ENCODE results near the gene BTBD2.

BTBD2 gene

DNA sequence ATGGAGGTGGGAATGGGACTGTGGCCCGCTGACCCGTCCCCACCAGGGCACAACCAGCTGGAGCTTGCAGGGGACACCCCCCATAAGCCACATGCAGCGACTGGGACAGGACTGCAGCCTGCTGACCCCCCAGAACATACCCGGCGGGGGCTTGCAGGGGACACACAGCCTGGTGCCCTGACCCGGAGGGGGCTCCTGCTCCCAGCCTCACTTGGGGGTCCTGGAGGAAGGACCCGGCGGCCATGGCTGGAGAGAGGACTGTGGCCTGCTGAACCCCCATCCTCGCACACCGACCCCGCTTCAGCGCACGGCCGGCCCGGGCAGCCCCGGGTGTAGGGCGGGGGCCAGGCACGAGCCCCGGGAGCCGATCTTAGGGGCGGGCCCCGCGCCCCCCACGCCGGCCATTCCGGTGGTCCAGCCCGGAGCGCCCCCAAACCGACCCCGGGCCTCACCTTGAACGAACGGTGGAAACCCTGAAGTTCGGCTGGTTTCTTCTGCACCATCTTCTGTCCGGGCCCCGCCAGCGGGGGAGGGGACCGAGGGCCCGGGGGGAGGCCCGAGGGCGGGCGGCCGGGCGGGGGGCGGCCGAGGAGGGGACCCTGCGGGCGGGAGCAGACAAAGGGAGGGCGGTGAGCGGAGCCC is 35.0 kb upstream of the BTBD2 start:
- DNase-seq: no peak

DNA sequence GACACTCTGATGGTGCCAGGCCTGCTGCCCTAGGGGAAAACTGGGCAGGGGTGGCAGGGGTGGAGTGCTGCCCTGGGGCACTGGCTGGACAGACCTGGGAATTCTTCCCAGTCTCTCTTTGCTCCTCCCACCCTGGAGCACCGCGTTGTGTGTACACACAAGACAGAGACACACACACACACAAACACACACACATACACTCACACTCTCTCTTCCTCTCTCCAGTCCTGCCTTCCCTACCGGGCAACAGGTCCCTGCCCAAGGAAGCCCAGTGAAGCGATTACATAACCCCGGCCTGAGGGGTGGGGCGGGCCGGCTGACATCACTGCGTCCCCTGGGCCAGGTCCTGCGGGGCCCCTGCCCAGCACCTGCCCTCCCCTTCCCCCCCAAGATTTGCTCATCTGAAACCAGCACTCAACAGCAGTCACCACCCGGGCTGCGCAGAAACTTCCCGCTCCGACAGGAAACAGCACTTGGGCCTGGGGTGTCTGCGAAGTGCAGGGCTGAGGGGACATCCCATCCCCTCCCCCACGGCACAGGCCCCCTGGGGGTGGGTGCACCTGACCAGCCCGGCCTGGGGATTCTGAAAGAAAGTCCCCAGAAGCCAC is 34.3 kb upstream of the BTBD2 start:
- peak; percentile 75 for DNase-seq

DNA sequence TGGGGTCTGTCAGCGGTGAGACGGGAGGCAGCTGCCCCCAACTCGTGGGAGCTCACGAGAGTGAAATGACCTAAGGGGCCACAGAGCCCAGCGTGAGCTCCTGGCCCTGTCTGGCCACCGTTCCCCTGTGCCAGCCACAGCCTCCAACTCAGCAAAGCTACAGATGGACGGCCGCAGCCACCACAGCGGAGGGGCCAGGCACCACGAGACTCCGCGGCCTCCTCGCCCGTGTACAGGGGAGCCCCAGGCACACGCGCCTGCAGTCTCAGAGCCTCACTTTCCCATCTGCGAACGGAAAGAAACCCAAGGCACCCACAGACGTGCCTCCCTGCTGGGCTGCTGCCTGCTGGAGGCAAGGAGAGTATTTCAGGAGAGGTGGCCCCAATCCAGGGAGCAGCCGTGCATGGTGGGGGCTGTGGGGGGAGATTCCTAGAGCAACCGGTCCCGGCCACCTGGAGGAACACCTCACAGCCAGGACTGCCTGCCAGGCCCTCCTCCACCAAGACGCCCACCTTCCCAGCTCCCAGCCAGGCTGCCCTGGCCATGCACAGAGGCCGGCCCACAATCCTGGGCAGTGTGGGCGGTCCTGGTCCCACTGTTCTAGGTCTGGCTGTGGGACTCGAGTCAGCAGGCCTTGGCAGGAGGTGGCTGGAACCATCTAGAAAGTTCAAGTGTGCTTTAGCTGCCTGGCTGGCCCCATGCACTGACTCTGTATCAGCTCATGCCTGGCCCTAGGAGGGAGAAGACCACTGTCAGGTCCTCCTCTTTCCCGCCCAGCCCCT is 33.6 kb upstream of the BTBD2 start:
- no peak for DNase-seq

DNA sequence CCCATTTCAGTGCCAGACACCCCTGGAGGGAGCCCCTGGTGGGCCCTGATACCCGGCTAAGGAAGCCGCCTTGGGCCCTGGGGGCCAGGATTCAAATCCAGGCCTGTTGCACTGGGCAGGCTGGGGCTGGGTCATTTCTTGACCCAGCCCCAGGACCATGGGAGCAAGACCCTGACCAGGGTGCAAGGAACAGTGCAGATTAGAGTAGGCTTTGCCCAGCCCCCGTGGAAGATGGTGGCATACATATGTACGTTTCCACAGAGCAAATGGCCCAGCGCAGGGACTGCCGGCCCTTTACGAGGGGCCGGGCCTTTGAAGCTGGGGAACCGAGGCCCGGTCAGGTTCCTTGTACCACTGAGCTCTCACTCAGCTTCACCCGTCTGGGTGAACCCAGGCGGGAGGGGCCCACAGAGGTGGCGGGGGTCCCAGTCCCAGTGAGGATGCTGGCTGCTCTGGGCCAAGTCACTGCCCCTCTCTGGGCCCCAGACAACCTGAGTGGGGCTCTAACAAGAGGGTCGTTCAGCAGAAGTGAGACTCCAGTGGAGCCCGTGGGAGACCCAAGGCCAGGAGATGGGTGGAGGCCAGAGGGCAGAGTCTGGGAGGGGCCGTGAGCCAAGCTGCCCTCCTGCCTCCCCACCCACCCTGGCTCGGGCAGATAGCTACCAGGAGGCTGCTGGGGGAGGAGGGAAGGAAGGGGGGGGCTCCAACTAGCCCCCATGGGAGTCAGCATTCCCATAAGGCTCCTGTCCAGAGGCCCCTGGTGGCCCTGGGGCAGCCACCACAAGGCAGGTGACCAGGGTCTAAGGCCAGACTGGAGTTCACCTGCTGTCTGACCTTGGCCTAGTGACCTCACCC is 32.8 kb upstream of the BTBD2 start:
- no peak for DNase-seq

DNA sequence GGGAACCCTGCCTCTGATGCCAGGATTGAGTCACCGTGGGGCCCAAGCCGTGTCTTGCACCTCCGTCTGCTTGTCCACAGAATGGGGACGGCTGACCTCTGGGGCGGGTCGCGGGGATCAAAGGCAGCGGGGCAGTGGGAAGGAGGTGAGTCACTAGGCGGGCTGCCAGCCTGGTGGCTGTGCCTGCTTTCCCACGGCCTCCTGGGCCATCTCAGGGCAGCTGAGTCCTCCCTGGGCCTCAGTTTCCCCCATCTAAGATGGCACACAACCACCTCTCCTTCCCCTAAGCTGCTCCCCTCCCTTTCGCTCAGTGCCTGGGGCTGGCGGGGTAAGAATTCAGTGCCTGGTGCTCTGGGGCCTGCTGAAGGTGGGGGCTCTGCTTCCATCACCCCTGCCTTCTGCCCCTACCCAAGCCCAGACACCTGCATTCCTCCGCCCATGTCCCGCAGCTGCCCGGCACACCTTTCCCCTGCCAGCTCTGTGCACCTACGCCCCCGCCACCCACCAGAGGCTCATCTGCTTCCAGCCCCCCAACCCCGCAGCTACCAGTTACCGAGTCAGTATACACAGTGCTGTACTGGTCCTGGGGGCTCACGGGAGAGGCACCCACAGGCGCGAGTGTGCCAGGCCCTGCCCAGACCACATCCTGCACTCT is 32.1 kb upstream of the BTBD2 start:
- peak; percentile 49 for DNase-seq

DNA sequence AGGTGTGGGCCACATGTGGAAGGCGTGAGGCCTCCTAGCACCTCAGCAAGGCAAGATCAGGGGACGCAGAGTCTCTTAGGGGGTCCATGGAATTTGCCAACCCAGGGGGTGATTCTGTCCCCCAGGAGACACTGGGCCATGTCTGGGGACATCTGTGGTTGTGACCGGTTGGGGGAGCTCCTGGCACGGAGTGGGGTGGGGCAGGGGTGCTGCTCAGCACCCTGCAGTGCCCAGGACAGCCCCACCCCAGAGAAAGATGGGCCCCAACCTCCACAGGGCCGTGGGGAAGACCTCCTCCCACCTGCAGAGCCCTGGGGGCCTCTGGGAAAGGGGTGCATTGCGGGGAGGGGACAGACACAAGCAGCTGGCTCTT is 31.5 kb upstream of the BTBD2 start:
- DNase-seq: no peak

DNA sequence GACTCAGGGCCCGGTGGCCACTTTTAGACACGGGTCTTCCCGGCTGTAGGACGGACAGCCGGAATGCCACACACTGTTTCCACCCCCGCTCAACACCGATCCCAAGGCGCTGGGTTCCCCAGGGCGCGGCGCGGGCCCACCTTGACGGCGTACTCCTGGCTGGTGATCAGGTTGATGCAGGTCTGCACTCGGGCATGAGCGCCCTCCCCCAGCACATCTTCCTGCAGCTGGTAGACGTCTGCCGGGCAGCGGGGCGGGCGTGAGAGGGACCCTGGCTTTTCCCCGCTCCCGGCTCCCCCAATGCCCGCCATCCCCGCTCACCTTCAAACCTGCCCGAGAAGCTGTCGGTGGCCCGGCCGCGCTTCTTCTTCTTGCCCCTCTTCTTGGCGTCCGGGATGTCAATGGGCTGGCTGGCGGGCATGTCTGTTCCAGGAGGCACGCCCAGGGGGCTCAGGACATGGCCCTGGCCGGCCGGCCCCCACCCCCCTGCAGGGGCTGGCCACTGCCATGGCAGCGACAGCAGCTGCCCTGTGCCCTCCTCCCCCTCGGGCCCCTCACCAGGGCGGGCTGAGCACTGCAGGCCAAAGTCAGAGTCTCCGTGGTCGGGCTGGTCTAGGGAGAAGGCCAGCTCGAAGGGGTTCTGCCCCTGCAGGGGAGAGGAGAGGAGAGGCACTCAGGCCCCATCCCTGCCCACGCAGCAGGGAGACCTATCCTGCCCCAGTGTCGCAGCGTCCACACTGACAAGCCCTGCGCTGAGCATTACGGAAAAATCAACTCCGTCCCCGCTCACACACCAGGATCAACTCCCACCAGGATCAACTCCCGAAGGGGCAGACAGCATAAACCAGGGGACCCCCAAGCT is 30.8 kb upstream of the BTBD2 start:
- no peak for DNase-seq

DNA sequence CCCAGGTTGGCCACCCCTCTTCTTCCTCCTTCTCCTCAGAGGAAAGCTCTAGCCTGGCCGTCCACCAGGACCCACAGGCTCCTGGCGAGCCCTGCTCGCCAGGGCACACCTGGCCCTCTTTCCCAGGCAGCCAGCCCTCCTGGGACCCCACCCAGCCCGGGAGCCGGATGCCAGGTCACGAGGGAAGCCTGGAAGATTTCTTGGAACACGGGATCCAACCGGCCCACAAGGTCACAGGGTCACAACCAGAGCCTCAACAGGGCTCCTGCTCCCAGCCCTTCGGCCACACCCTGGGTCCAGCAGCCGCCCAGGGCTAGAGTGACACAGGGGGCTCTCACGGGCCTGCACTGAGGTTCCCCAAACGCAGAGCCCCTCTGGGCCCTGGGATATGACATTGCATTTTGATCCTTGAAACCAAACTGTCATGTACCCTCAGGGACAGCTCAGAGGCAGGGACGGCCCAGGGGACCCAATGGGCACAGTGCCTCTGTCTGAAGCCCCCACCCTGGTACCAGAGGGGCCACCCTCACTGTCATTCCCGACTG is 30.1 kb upstream of the BTBD2 start:
- no peak for DNase-seq

DNA sequence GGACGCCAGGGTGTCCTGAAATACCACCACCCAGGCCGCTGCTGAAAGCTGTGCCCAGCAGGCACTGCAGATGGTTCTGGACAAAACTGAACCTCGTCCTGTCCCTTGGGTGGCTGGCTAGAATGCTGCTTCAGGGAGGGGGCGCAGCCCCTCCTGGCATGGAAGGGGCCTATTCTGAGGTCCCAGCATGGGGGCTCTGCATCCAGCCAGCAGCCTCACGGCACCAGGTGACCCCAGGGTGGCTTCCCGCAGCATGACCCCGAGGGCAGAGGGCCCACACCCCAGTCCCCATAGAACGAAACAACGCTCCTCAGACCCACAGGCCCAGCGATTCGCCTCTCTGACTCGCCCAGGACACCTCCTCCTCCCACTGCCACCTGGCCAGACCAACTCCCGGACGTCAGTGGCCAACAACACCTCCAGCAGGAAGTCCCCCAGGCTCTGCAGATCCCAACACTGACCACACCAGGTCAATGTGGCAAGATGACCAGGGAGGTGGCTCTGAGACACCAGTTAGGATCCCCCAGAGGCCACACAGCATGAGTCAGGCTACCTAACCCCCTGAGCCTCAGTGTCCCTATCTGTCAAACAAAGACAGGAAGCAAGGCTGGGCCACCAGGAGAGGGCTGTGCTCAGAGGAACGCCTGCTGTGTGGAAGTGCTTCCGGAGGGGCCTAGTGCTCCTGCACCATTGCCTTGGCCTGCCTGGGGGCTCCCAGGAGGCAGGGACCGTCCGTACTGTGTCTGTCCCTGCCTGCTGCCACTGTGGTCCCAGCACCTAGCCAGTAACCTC is 29.4 kb upstream of the BTBD2 start:
- DNase-seq: no peak

DNA sequence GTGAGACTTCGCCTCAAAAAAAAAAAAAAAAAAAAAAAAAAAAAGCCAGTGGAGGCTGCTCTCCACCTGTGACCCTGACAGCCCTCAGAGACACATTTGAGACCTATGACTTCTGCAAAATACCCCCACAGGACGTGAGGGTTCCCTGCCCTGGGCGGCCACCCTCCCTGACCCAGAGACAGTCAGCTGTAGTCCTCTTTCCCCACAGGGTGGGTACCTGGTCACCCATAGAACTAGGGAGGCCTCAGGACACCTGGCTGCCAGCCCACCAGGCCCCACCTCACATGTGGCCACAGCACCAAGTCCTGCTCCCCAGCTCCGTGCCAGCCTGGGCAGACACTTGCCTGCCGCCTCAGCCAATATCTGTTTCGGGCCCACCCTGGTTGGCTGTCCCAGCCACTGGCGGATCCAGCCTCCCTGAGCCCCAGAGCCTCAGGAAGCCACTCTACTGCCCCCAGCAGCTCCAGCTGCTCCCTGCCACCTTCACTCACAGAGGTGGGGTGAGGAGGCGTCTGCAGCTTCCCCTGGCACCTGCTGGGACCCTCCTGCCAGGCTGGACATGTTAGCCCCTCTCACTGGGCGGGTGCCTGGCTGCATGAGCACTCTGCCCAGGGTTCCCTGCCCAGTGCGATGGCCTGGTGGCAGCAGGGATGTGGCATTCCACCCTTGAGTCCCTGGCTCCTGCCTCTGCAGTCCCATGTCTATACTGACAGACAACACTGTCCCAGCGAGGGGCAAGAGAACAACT is 28.6 kb upstream of the BTBD2 start:
- DNase-seq: no peak

DNA sequence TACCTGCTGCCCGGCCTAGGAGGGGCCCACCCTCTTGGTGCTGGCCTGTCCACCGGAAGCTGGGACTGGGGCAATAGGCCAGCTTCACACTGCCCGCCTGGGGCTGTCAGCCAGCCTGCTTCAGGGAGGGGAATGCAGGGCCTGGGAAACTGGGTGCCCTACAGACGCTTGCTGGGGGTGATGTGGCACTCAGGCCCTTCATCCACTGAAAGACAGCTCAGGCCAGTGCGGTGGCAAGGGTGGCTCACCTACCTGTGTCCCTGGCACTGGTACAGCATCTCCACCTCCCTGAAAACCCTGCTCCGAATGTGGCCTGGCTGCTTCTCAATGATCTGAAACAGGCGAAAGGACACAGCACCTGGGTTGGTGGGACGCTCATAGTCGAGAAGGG is 27.7 kb upstream of the BTBD2 start:
- DNase-seq: no peak

DNA sequence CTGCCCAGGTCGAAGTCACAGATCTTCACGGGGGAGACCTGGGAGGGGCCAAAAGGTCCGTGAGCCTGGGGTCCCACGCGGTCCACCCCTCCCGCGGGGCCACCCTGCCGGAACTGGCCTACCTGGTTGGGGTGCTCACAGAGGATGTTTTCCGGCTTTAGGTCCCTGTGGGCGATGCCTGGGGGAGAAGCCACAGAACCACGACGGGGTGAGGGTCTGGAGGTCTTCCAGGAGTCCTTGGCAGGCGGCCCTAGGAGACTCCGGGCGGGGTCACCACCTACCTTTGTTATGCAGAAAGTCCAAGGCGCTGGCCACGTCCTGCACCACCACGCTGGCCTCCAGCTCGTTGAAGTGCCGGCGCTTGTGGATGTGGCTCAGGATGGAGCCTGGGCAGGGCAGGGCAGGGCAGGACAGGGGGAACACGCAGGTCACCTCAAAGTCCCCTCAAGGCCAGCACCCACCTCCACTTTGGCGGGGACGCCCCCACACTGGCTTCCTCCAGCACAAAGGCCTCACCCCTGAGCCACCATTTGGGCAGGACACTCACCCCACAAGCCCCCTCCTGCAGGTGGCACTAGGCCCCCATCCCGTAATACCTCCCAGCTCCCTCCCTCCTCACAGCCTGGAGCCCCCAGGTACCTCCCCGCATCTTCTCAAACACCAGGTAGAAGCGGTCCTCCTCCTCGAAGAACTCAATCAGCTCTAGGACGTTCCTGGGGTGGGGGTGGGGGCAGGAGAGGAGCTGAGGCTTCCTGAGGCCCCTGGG is 27.2 kb upstream of the BTBD2 start:
- DNase-seq: no peak

DNA sequence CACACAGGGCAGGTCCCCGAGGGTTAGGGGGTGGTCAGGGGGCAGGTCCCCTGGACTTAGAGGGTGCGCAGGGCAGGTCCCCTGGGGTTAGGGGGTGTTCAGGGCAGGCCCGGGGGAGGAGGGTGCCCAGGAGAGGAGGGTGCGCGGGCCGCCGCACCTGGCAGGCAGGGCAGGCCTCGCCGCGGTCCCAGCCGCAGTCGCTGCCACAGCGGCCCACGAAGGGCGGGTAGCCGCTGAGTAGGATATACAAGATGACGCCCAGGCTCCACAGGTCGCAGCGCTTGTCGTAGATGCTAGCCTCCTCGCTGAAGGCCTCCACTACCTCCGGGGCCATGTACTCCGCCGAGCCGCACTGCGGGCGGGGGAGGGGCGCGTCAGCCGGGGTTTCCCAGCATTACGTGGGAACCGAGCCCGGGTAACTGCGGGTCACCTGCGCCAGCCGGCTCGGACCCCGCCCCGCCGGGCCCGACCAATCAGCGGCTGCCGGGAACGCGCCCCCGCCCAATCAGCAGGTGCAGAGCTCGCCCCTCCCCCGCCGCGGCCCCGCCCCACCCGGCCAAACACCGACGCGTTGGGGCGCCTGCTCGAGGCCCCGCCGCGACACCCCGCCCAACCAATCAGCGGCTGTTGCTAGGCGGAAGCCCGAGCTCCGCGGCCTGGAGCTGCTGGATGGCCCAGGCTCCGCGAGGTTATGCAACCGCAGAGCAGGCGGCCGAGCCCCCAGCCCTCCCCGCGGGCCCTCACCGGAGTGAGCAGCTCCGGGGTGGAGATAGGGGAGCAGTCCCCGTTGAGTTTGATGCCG is 26.4 kb upstream of the BTBD2 start:
- DNase-seq: peak; percentile 100

DNA sequence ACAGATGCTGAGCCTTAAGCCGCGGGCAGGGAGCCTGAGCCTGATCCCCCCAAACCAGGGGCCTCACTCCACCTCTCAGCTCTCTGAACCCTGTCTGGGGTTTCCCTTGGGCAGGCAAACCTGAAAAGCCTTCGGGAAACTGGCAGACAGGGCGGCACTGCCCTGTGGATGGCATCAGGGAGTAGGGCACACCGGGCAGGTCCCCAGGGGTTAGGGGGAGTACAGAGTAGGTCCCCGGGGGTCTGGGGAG is 25.8 kb upstream of the BTBD2 start:
- no peak for DNase-seq

DNA sequence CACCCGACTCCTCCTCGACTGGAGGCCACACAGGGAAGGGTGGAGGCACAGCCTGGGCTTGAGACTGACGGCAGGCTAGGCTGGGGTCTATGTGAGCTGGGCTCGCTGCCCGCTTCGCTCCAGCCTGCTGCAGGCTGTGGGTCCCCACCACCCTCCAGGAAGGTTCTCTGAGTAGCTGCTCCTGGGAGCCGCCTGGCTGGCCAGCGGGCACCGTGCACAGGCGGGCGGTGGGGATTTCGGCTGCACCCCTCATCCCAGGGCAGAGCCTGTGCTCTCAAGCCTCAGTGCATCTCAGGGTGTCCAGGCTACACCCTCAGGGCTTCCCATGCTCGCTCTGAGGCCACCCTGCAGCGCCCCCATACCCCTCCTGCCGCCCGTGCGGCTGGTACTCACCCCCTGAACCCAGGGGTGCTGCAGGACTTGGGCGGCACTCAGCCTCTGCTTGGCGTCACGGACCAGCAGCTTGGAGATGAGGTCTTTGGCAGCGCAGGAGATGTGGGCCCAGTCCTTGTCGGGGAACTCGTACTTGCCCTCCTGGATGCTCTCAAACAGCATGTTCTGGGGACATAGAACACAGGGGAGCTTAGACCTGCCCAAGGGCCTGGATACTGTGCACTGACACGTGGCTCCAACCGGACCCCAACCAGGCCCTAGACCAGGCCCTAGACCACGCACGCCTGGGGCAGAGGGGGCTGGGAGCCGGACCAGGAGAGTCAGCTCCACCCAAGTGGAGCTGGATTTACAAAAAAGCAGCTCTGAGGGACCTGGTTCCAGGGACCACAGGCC is 25.3 kb upstream of the BTBD2 start:
- DNase-seq: no peak

DNA sequence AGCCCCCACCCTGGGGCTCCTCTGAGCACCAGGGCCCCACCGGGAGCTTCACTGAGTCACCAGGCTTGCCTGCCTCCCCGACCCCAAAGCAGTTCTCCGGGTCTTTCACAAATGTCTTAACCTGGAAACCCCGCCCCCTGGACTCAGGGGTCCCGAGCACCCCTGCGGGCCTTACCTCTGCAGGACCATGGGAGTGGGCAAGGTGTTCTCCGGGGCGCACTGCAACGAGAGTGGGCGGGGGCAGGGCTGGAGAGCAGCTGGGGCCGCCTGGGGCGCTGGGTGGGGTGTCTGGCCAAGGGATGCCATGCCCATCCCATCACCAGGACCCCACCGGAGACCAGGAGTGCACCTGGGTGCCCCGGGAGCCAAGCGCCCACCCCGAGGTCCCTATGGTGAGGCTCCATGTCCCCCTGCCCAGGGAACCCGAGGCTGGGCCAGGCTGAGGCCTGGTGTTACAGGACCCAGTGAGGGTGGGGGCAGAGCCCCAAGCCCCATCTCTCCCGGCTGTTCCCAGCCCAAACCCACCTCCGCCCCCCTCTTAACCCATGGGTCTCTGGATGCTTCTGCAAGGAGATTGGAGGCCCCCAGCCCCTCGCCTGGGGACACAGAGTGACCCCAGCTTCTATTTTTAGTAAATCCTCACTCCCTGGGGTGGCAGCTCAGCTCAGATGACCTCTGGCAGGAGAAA is 24.6 kb upstream of the BTBD2 start:
- DNase-seq: no peak
